ENCODE results near the gene ERC1.

DNA sequence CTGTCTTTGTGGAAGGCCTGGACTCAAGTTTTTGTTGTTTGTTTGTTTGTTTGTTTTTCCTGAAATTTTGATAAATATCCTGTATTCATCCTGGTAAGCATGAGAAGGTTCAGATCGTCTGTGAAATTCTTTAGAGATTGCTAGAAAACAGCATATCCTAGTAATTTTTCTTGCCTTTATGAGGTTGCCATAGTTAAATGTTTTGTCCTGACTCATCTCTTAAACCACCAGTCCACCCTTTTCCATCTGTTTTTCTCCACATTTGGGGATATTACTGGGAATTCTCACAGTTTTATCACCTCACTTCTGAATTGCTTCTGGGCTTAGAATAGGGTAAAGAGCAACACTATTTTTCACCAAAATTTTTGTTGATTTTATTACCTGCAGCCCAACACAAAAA is 355.1 kb downstream of the ERC1 start:
- TF ChIP-seq, protein P1, sequence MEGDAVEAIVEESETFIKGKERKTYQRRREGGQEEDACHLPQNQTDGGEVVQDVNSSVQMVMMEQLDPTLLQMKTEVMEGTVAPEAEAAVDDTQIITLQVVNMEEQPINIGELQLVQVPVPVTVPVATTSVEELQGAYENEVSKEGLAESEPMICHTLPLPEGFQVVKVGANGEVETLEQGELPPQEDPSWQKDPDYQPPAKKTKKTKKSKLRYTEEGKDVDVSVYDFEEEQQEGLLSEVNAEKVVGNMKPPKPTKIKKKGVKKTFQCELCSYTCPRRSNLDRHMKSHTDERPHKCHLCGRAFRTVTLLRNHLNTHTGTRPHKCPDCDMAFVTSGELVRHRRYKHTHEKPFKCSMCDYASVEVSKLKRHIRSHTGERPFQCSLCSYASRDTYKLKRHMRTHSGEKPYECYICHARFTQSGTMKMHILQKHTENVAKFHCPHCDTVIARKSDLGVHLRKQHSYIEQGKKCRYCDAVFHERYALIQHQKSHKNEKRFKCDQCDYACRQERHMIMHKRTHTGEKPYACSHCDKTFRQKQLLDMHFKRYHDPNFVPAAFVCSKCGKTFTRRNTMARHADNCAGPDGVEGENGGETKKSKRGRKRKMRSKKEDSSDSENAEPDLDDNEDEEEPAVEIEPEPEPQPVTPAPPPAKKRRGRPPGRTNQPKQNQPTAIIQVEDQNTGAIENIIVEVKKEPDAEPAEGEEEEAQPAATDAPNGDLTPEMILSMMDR (IDR thresholded peaks at IDR 0.05; ENCODE audit: low read length): no peak
- no peak for TF ChIP-seq EZH2 (IDR thresholded peaks at IDR 0.05; ENCODE audit: borderline replicate concordance, low read length)

Data from OCI-LY1 (cell line).